Effector memory CD8-positive, alpha-beta T cell (primary cell): ENCODE results near the gene GNB2.
"Not testable (repeated sequence)": the region's sequence is repeated elsewhere in the genome, so short reads cannot be mapped to it uniquely, and the experiment has no call there.

Source experiments
- ATAC-seq: fragments of 150-1000 bp; cut with Tn5 transposase; replicated peaks from 2 replicates; pipeline ENCODE4 v1.10.0; 2021; ENCODE audit warnings: mild to moderate bottlenecking, moderate library complexity
- DNase-seq, 3 experiments: peaks; one replicate each; pipeline ENCODE4 v3.0.0; 2021
- H3K27ac Mint-ChIP-seq, 2 donors: one replicate each; pipeline ENCODE4 v1.8.0; 2022; ENCODE audit warnings: mild to moderate bottlenecking in 2 of 2, mixed read lengths in 2 of 2, moderate library complexity in 2 of 2
- H3K27me3 Mint-ChIP-seq, 2 donors: one replicate each; pipeline ENCODE4 v1.8.0; 2022; ENCODE audit warnings: mixed read lengths in 2 of 2
- H3K36me3 Mint-ChIP-seq: one replicate; pipeline ENCODE4 v1.8.0; 2022; ENCODE audit warnings: mild to moderate bottlenecking, moderate library complexity, mixed read lengths; ENCODE audit not compliant: insufficient read depth
- H3K4me1 Mint-ChIP-seq, 2 donors: one replicate each; pipeline ENCODE4 v1.8.0; 2022; ENCODE audit warnings: low read depth in 2 of 2, mixed read lengths in 2 of 2
- H3K4me3 Mint-ChIP-seq, 2 donors: one replicate each; pipeline ENCODE4 v1.8.0; 2022; ENCODE audit warnings: mild to moderate bottlenecking in 2 of 2, mixed read lengths in 2 of 2, moderate library complexity in 2 of 2
- H3K9me3 Mint-ChIP-seq, 2 donors: one replicate each; pipeline ENCODE4 v1.8.0; 2022; ENCODE audit warnings: mixed read lengths in 2 of 2

The GNB2 gene

GRCh38 chr7:100641860-100642533, 31.5 kb upstream of the GNB2 start:
- ATAC-seq (no peak), DNase-seq (no peak)
- Mint-ChIP-seq H3K4me1 (peaks cover 0 to 4% of the 10 kb centered on the region in 2 donors), H3K27ac (peak overlapping the region in 1 of 2 donors; percentile 20), H3K27me3 (peaks cover 19 to 40% of the 10 kb centered on the region in 2 donors), H3K4me3 (no peak overlapping the region), H3K9me3 (no peaks in the 10 kb centered on the region), H3K36me3 (no peaks in the 10 kb centered on the region)

GRCh38 chr7:100642534-100642907, 31.0 kb upstream of the GNB2 start:
- H3K4me3 Mint-ChIP-seq: no peak overlapping the region
- H3K27ac Mint-ChIP-seq: no peak overlapping the region
- H3K27me3 Mint-ChIP-seq: peaks cover 19 to 45% of the 10 kb centered on the region in 2 donors
- H3K9me3 Mint-ChIP-seq: no peaks in the 10 kb centered on the region
- ATAC-seq (peak; percentile 51), DNase-seq (no peak)
- H3K4me1 Mint-ChIP-seq: peaks cover 0 to 4% of the 10 kb centered on the region in 2 donors
- peaks cover 2% of the 10 kb centered on the region for H3K36me3 Mint-ChIP-seq

- no peak for DNase-seq
- H3K27me3 Mint-ChIP-seq: peaks cover 45 to 78% of the 10 kb centered on the region in 2 donors
- no peak for ATAC-seq
- peaks cover 0 to 4% of the 10 kb centered on the region in 2 donors for H3K4me1 Mint-ChIP-seq
- H3K4me3 Mint-ChIP-seq: no peak overlapping the region
- H3K27ac Mint-ChIP-seq: no peak overlapping the region
- H3K9me3 Mint-ChIP-seq: no peaks in the 10 kb centered on the region
- H3K36me3 Mint-ChIP-seq: peaks cover 3% of the 10 kb centered on the region
Observed at GRCh38 chr7:100649826-100650565, 23.5 kb upstream of the GNB2 start.

- no peak for DNase-seq
- H3K4me1 Mint-ChIP-seq: peaks cover 0 to 4% of the 10 kb centered on the region in 2 donors
- H3K4me3 Mint-ChIP-seq: no peak overlapping the region
- ATAC-seq: no peak
- H3K27me3 Mint-ChIP-seq: peaks cover 44 to 71% of the 10 kb centered on the region in 2 donors
- H3K9me3 Mint-ChIP-seq: no peaks in the 10 kb centered on the region
- H3K27ac Mint-ChIP-seq: no peak overlapping the region
- no peaks in the 10 kb centered on the region for H3K36me3 Mint-ChIP-seq
Observed at GRCh38 chr7:100654908-100655831, 18.4 kb upstream of the GNB2 start.

GRCh38 chr7:100655908-100656674, 17.4 kb upstream of the GNB2 start, which contains the start of gene ACTL6B:
ACTL6B (minus strand) TSS chr7:100656448; CDS start chr7:100656354, 94 bp downstream.
- H3K4me1 Mint-ChIP-seq: peaks cover 0 to 4% of the 10 kb centered on the region in 2 donors
- ATAC-seq (peak; percentile 70), DNase-seq (peak in 2 of 3 experiments; percentile 42 to 46)
- peaks cover 37 to 72% of the 10 kb centered on the region in 2 donors for H3K27me3 Mint-ChIP-seq
- H3K9me3 Mint-ChIP-seq: no peaks in the 10 kb centered on the region
- no peak within 1 kb of the TSS for H3K27ac Mint-ChIP-seq
- no peaks in the 10 kb centered on the region for H3K36me3 Mint-ChIP-seq
- no peak within 1 kb of the TSS for H3K4me3 Mint-ChIP-seq

- not testable (repeated sequence) for H3K36me3 Mint-ChIP-seq, DNase-seq, H3K4me1 Mint-ChIP-seq, H3K4me3 Mint-ChIP-seq, H3K9me3 Mint-ChIP-seq, H3K27ac Mint-ChIP-seq, ATAC-seq
- peaks cover 16 to 45% of the 10 kb centered on the region in 2 donors for H3K27me3 Mint-ChIP-seq
Observed at GRCh38 chr7:100662194-100662776, 11.3 kb upstream of the GNB2 start.

DNA sequence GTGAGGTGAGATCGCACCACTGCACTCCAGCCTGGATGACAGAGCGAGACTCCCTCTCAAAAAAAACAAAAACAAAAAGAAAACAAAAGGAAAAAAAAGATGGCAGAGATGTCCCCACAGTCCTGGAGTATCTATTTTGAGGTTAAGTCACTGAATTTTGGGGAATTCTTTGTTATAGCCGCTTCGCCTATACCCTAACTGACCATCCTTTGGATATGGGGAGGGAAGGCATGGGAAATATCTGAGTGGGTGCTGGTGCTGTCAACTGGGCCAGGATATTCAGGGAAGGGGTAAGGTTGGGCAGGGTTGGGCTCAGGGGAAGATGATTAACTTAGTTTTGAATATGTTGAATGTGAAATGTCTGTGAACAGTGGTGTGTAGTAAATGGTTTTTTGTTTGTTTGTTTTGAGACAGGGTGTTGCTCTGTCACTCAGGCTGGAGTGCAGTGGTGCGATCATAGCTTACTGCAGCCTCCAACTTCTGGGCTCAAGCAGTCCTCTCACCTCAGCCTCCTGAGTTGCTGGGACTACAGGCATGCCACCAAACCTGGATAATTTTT, 8.3 kb upstream of the GNB2 start:
- H3K27ac Mint-ChIP-seq: no peak overlapping the region
- no peaks in the 10 kb centered on the region for H3K36me3 Mint-ChIP-seq
- H3K4me1 Mint-ChIP-seq: peaks cover 0 to 4% of the 10 kb centered on the region in 2 donors
- no peak for ATAC-seq
- H3K9me3 Mint-ChIP-seq: no peaks in the 10 kb centered on the region
- H3K4me3 Mint-ChIP-seq: no peak overlapping the region
- H3K27me3 Mint-ChIP-seq: peaks cover 5 to 27% of the 10 kb centered on the region in 2 donors
- DNase-seq: no peak

- H3K36me3 Mint-ChIP-seq: peaks cover 5% of the 10 kb centered on the region
- H3K27ac Mint-ChIP-seq: no peak overlapping the region
- H3K4me3 Mint-ChIP-seq: no peak overlapping the region
- H3K4me1 Mint-ChIP-seq: peaks cover under 1 to 4% of the 10 kb centered on the region in 2 donors
- no peaks in the 10 kb centered on the region for H3K9me3 Mint-ChIP-seq
- peaks cover 5 to 21% of the 10 kb centered on the region in 2 donors for H3K27me3 Mint-ChIP-seq
- no peak for DNase-seq
- ATAC-seq: no peak
Observed at GRCh38 chr7:100667331-100668068, 6.0 kb upstream of the GNB2 start.

DNA sequence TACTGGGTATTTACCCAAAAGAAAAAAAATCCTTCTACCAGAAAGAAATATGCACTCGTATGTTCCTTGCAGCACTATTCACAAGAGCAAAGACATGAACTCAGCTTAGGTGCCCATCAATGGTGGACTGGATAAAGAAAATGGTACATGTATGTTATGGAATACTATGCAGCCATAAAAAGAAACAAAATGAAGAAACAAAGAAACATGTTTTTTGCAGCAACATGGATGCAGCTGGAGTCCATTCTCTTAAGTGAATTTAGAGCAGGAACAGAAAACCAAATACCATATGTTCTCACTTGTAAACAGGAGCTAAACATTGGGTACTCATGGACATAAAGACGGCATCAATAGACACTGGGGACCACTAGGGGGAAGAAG, 5.5 kb upstream of the GNB2 start:
- Mint-ChIP-seq H3K4me1 (peaks cover 2 to 4% of the 10 kb centered on the region in 2 donors), H3K36me3 (peaks cover 10% of the 10 kb centered on the region), H3K4me3 (no peak overlapping the region), H3K27me3 (peaks cover 5 to 21% of the 10 kb centered on the region in 2 donors), H3K27ac (no peak overlapping the region), H3K9me3 (no peaks in the 10 kb centered on the region)
- DNase-seq (no peak), ATAC-seq (no peak)

DNA sequence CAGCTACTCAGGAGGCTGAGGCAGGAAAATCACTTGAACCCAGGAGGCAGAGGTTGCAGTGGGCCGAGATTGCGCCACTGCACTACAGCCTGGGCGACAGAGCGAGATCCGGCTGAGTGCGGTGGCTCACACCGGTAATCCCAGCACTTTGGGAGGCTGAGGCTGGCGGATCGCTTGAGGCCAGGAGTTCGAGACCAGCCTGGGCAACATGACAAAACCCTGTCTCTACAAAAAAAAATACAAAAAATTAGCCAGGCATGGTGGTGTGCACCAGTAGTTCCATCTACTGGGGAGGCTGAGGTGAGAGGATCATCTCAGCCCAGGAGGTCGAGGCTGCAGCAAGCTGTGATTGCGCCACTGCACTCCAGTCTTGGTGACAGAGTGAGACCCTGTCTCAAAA, 4.4 kb upstream of the GNB2 start:
- not testable (repeated sequence) for H3K9me3 Mint-ChIP-seq, DNase-seq, H3K4me3 Mint-ChIP-seq, ATAC-seq, H3K4me1 Mint-ChIP-seq, H3K27ac Mint-ChIP-seq
- Mint-ChIP-seq H3K36me3 (peaks cover 21% of the 10 kb centered on the region), H3K27me3 (peaks cover 5 to 21% of the 10 kb centered on the region in 2 donors)

DNA sequence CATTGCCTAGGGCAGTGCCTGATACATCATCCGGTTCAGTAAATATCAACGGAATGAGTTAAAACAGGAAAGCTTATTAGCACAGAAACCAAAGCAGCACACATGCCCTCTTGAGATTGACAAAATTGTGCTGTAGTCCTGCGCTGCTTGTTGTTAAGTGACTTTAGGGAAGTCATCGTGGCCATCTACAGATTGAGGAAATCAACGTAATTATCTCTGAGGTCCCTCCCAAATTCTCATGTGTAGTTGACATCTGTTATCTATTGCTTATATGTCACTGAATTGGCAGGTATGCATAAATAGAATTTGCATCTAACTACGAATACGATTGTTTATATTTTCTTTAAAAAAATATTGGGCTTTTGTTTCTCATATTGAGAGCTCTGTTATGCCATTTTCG, 3.5 kb upstream of the GNB2 start:
- peaks cover 29% of the 10 kb centered on the region for H3K36me3 Mint-ChIP-seq
- no peak overlapping the region for H3K4me3 Mint-ChIP-seq
- no peak for DNase-seq
- H3K27me3 Mint-ChIP-seq: peaks cover 3 to 19% of the 10 kb centered on the region in 2 donors
- H3K27ac Mint-ChIP-seq: no peak overlapping the region
- peaks cover 4 to 5% of the 10 kb centered on the region in 2 donors for H3K4me1 Mint-ChIP-seq
- no peak for ATAC-seq
- no peaks in the 10 kb centered on the region for H3K9me3 Mint-ChIP-seq
